DND-41 (cell line): ENCODE data around the gene TMEM62.

Experiments
- CTCF ChIP-seq: IDR thresholded peaks from 2 replicates; pipeline ENCODE4 v1.5.1; 2012; ENCODE audit warnings: borderline replicate concordance, low read length, moderate library complexity, mild to moderate bottlenecking; ENCODE audit not compliant: poor library complexity, severe bottlenecking; ENCODE audit errors: extremely low read depth
- EZH2 ChIP-seq: IDR thresholded peaks from 3 replicates; pipeline ENCODE4 v1.6.1; 2012; ENCODE audit warnings: borderline replicate concordance, low read depth, mild to moderate bottlenecking, moderate library complexity, low read length, inconsistent platforms; ENCODE audit not compliant: severe bottlenecking

GRCh38 chr15:43194795-43195194, 61.4 kb downstream of the TMEM62 start:
- TF ChIP-seq CTCF (no peak), EZH2 (no peak)
